ENCODE results near the gene LRRC23.
A peak's percentile ranks its signal among the peaks of the same experiment; 100 is the strongest.

The LRRC23 gene

DNA sequence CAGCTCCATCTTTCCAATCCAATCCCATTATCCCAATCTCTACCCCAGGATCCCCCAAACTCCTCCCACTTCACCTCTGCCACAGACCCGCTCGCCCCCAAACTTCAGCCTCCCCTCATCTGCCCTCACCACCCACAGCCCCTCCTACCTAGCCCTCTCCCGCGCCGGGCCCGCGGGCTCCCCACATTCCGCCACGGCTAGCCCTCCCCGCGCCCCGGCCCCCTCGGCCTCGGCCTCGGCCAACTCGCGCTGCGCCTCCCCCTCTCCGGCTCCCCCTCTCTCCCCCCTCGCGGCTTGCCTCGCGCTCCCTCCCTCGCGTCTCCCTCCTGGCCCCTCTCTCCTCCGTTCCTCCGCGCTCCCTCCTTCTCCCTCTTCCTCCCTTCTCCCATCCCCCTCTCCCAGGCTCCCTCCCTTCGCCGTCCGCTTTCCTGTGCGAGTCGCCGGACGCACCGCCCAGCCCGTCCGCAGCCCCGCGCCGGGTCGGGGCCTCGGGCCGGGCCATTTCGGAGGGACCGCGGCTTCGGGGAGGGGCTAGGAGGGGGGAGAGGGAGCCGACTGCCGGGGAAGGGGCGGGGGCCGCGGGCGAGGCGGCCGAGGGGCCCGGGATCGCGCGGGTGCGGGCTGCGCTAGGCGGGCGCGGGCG, 22.9 kb downstream of the LRRC23 start, which contains the start of gene ATN1:
TSS of gene ATN1 (plus strand) at position 581 of the 643 bp plus-strand sequence. CDS start 6,043 bp downstream, outside the sequence.
- DNase-seq, result peak; percentile 90

DNA sequence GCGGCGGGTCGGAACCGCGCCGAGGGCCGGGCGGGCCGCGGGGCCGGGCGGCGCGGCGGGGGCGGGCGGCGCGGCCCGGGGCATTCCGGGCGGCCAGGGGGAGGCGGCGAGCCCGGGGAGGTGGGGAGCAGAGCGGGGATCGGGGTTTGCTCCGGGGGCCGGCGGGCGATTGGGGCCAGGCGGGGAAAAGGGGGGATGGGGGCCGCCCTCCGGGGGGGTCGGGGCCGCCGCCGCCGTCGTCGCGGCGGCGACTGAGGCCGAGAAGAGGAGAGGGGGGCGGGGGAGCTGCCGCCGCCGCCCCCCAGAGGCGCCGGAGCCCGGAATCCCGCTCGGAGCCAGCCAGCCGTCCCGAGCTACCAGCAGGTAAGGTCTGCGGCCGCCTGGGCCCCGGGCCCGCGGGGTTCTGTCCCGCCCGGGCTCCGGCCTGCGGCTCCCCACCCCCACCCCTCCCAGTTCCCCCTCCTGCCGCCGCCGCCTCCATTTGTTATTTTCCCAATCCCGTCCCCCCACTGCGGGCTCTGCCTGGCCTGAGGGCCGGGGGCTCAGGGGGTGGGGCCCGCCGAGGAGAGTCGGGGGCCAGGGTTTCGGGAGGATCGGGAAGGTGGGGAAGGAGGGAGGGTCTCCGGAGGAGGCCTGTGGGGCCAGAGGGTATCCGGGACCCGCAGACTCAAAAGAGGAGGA, 23.5 kb downstream of the LRRC23 start:
- peak; percentile 56 for DNase-seq

DNA sequence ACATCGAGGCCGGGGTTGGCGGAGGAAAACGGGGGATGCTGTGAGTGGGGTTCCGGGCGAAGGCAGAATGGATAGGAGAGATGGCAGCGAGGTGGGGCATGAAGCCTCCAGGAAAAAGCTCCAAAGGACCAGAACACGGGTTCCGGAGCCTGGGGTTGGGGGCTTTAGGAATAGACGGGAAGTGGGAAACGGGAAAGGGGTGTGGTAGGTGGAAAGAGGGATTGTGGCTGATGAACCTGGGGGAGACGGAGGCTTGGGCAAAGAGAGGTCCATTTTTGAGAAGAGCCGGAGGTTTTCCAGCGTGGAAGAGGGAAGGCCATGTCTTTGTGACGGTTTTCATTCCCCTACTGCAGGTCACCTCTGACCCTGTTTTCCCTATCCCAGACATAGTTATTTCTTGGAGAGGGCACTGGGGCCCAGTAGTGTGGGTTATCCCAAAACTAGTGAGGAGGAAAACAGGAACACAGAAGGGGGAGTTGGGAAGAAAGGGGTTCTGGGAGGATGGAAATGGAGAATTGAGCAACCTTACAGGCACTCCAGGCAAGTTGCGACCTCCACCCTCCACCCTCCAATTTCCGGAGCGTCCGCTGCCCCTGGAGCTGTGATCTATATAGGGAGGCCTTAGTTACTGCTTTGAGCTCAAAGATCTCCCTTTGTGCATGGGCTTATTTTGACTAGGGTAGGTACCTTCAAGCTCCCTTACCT, 24.2 kb downstream of the LRRC23 start:
- DNase-seq, result no peak

DNA sequence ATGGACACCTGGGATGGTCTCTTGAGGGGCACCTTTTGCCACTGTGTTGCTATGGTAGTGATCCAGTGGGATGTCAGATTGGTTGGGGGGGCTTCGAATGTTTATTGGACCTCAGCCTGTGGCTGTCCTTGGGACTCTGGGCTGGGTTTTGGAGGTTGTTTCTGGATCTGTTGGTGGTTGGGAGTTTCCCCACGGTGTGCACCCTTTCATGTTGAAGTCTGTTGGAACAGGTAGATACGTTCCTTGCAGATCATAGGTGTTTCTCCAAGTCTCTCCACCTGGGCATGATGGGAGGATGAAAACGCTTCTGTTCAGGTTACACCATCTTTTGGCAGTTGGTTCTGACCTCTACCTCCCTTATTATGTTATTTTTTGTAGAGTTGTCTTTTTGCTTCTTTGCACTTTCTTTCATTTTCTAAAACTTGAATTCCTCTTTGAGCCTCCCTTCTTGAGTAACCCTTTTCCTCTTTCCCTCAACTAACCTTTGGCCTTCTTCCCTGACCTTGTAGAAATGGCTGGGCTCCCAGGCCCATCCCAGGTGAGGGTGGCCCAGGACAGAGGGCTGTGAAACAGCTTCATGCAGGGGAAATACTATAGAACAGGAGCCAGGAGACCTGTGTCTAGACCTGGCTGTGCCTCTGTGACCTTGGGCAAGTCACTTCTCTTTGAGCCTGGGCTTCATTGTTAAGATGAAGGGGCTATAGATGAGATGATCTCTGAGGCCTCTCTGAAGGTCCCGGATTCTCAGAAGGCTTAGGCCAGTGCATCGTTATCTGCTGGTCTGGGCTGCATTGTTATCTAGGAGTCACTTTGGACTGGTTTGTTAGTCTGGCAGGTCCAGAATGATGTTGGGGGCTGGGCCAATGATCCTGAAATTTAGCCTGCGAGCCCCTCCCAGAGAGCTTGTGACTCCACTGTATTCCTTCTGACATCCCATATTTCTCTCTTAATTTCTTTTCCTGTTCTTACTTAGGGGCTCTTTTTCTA, 25.1 kb downstream of the LRRC23 start:
- DNase-seq, result no peak

DNA sequence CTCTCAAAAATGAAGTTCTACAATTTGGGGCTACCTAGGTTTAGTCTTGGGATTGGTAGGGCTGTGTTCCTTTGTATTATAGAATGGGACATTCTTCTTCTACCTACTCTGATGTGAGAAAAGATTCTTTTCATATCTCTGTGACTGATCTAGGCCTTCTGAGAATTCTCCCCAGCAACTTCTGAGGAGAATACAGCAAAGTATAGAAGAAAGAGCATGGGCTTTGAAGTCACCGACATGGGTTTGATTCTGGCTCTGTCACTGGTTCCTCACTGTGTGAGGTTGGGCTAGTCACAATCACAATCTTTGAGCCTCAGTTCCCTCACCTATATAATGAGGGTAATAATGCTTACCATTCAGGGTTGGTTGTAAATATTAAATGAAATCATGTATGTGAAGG, 28.1 kb downstream of the LRRC23 start:
- DNase-seq, result no peak

DNA sequence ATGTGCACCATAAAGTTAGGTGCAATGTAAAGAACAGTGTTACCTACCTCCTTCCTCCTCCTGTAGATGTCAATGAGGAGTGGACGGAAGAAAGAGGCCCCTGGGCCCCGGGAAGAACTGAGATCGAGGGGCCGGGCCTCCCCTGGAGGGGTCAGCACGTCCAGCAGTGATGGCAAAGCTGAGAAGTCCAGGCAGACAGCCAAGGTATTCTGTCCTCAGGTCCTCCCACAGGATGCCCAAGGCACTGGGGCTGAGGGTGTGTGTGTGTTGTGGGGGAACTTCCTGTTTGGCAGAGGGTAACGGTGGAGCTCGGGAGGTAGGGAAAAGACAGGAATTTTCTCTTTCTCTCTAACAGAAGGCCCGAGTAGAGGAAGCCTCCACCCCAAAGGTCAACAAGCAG, 29.5 kb downstream of the LRRC23 start:
- DNase-seq, result peak; percentile 44

DNA sequence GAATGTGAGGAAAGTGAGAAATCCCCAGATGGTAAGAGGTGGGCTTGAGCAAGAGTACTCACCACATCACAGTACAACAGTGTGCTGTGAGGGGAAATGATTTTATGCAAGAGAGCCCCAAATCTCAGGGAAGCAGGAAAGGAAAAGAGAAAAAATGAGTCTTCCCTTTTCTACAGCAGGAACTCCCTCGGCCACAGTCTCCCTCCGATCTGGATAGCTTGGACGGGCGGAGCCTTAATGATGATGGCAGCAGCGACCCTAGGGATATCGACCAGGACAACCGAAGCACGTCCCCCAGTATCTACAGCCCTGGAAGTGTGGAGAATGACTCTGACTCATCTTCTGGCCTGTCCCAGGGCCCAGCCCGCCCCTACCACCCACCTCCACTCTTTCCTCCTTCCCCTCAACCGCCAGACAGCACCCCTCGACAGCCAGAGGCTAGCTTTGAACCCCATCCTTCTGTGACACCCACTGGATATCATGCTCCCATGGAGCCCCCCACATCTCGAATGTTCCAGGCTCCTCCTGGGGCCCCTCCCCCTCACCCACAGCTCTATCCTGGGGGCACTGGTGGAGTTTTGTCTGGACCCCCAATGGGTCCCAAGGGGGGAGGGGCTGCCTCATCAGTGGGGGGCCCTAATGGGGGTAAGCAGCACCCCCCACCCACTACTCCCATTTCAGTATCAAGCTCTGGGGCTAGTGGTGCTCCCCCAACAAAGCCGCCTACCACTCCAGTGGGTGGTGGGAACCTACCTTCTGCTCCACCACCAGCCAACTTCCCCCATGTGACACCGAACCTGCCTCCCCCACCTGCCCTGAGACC, 31.0 kb downstream of the LRRC23 start:
- peak; percentile 43 for DNase-seq

DNA sequence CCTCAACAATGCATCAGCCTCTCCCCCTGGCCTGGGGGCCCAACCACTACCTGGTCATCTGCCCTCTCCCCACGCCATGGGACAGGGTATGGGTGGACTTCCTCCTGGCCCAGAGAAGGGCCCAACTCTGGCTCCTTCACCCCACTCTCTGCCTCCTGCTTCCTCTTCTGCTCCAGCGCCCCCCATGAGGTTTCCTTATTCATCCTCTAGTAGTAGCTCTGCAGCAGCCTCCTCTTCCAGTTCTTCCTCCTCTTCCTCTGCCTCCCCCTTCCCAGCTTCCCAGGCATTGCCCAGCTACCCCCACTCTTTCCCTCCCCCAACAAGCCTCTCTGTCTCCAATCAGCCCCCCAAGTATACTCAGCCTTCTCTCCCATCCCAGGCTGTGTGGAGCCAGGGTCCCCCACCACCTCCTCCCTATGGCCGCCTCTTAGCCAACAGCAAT, 31.6 kb downstream of the LRRC23 start:
- no peak for DNase-seq

DNA sequence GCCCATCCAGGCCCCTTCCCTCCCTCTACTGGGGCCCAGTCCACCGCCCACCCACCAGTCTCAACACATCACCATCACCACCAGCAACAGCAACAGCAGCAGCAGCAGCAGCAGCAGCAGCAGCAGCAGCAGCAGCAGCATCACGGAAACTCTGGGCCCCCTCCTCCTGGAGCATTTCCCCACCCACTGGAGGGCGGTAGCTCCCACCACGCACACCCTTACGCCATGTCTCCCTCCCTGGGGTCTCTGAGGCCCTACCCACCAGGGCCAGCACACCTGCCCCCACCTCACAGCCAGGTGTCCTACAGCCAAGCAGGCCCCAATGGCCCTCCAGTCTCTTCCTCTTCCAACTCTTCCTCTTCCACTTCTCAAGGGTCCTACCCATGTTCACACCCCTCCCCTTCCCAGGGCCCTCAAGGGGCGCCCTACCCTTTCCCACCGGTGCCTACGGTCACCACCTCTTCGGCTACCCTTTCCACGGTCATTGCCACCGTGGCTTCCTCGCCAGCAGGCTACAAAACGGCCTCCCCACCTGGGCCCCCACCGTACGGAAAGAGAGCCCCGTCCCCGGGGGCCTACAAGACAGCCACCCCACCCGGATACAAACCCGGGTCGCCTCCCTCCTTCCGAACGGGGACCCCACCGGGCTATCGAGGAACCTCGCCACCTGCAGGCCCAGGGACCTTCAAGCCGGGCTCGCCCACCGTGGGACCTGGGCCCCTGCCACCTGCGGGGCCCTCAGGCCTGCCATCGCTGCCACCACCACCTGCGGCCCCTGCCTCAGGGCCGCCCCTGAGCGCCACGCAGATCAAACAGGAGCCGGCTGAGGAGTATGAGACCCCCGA, 32.2 kb downstream of the LRRC23 start:
- DNase-seq, result peak; percentile 74

DNA sequence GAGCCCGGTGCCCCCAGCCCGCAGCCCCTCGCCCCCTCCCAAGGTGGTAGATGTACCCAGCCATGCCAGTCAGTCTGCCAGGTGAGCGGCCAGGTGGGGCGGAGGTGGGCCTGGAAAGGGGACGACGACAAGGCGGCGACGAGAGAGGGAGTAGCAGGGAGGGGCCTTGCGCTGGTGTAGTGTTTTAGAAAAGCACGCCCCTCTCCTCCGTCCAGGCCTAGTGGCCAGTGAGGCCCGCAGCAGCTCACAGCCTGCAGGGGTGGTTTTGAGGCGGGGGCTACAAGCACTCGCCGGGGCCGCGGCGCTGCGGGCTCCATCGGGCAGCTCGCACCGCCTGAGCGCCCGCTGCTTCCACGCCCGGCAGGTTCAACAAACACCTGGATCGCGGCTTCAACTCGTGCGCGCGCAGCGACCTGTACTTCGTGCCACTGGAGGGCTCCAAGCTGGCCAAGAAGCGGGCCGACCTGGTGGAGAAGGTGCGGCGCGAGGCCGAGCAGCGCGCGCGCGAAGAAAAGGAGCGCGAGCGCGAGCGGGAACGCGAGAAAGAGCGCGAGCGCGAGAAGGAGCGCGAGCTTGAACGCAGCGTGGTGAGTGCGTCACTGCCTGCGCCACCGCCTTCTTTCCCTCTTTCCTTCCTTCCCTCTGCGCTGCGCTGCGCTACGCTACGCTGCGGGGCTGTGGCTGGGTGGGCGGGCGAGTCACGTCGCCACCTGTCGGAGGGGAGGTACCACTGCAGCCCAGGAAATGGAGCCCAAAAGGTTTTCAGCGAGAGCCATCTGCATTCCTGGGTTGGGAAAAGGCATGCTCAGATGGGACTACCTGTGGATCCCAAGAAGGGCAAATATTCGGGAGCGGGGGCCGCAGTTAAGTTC, 33.1 kb downstream of the LRRC23 start:
- DNase-seq, result peak; percentile 95

DNA sequence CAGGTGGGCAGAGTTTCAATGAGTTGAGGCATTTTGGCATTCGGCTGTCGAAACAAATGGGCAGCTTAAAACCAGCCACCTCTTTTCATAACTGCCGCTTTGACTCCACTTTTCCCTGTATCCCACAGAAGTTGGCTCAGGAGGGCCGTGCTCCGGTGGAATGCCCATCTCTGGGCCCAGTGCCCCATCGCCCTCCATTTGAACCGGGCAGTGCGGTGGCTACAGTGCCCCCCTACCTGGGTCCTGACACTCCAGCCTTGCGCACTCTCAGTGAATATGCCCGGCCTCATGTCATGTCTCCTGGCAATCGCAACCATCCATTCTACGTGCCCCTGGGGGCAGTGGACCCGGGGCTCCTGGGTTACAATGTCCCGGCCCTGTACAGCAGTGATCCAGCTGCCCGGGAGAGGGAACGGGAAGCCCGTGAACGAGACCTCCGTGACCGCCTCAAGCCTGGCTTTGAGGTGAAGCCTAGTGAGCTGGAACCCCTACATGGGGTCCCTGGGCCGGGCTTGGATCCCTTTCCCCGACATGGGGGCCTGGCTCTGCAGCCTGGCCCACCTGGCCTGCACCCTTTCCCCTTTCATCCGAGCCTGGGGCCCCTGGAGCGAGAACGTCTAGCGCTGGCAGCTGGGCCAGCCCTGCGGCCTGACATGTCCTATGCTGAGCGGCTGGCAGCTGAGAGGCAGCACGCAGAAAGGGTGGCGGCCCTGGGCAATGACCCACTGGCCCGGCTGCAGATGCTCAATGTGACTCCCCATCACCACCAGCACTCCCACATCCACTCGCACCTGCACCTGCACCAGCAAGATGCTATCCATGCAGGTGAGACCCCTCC, 34.0 kb downstream of the LRRC23 start:
- peak; percentile 49 for DNase-seq

DNA sequence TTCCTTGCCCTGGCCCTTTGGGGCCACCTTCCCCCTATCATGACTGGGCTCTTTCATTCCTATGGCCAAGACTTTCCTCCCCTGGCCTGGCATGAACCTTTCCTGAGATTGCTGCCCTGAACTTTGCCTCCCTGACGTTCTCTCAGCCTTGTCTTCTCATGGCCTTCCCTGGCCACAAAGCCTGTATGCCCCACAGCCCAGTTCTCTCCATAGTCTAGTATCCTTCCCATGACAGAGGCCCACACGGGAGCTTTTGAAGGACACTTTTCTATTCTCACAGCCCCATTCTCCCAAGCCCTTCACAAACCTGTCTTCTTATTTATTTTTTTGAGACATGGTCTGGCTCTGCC, 34.5 kb downstream of the LRRC23 start:
- peak; percentile 53 for DNase-seq

DNA sequence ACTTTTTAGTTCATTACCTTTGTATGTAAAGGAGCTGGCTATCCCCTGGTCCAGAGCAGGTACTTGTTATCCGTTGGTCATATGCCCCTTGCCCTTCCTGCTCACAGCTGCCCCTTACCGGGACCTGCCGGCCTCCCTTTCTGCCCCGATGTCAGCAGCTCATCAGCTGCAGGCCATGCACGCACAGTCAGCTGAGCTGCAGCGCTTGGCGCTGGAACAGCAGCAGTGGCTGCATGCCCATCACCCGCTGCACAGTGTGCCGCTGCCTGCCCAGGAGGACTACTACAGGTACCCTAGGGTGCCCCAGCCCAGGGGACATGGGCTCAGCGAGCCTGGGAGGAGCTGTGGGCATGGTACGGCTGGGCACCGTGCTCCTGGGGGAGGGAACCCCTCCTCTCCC, 36.6 kb downstream of the LRRC23 start:
- DNase-seq, result peak; percentile 44

DNA sequence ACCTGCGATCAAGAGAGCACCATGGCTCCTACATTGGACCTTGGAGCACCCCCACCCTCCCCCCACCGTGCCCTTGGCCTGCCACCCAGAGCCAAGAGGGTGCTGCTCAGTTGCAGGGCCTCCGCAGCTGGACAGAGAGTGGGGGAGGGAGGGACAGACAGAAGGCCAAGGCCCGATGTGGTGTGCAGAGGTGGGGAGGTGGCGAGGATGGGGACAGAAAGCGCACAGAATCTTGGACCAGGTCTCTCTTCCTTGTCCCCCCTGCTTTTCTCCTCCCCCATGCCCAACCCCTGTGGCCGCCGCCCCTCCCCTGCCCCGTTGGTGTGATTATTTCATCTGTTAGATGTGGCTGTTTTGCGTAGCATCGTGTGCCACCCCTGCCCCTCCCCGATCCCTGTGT, 37.2 kb downstream of the LRRC23 start:
- DNase-seq, result peak; percentile 56

DNA sequence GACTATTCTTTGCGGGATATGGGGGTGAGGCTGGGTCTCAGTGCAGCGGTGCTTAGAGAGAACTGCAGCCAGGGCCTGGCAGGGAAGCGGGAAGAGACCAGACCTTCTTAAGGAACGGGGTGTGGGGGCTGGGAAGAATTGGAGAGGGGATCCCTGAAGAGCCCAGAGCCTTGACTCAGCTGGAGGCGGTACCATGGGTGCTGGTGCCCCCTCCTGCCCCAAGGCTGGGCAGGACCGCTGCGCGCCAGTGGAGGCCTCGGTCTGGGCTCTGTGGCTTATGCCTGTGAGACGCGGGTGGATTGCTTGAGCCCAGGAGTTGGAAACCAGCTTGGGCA, 37.7 kb downstream of the LRRC23 start:
- peak; percentile 51 for DNase-seq

DNA sequence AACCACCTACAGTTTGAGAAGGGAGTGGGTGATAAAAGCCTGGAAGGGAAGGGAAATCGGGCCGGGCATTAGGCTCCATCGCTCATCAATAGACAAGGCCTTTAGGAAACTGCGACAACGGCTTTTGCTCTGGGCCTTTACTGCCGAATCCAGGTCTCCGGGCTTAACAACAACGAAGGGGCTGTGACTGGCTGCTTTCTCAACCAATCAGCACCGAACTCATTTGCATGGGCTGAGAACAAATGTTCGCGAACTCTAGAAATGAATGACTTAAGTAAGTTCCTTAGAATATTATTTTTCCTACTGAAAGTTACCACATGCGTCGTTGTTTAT, 38.7 kb downstream of the LRRC23 start:
- peak; percentile 84 for DNase-seq

DNA sequence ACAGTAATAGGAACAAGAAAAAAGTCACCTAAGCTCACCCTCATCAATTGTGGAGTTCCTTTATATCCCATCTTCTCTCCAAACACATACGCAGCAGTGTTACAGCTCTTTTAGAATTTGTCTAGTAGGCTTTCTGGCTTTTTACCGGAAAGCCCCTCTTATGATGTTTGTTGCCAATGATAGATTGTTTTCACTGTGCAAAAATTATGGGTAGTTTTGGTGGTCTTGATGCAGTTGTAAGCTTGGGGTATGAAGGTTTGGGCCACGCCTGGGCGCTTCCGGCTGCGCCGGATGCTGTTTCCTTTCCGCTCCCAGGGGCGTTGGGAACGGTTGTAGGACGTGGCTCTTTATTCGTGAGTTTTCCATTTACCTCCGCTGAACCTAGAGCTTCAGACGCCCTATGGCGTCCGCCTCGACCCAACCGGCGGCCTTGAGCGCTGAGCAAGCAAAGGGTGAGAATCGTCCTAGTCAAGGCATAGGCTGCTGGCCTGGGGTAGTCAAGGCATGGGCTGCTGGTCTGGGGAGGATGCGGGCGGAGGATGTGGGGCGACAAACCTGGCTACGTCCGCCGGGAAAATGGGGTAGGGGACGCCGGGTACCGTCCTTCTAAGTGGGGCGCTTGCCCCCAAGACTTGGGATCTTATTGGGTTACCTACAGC, 39.2 kb downstream of the LRRC23 start, which contains the start of the genes C12orf57 and RNU7-1:
TSS of gene C12orf57 (plus strand) at position 301 of the 659 bp plus-strand sequence. CDS start at position 401, 100 bp downstream.
TSS of gene RNU7-1 (plus strand) at position 95 of the 659 bp plus-strand sequence.
- peak; percentile 89 for DNase-seq

Measured in right forelimb (tissue), 1 donor.